ENCODE measurements around the gene CCL15.

- TF ChIP-seq CTCF (IDR thresholded peaks at IDR 0.05) (no peak), POLR2A (IDR thresholded peaks at IDR 0.05) (no peak)
Measured at GRCh38 chr17:36030956-36031355, 29.6 kb upstream of the CCL15 start.

Data from body of pancreas (tissue), 4 donors.